HL-60 (cell line): ENCODE results near the gene CORT.

Experiments
- GABPA ChIP-seq: IDR thresholded peaks from 2 replicates; pipeline ENCODE4 v1.6.1; 2012; ENCODE audit warnings: low read depth
- POLR2AphosphoS5 ChIP-seq: IDR thresholded peaks from 2 replicates; pipeline ENCODE4 v1.6.1; 2012; ENCODE audit warnings: low read depth
- SPI1 ChIP-seq: IDR thresholded peaks from 2 replicates; pipeline ENCODE4 v1.6.1; 2012; ENCODE audit warnings: low read depth, mild to moderate bottlenecking, borderline replicate concordance
- TF ChIP-seq, protein P1 (sequence below): IDR thresholded peaks from one replicate; pipeline ENCODE4 v1.5.1; 2011; ENCODE audit warnings: low read length, control low read depth, inconsistent platforms; ENCODE audit not compliant: insufficient read depth
- TF ChIP-seq, protein P2 (sequence below): IDR thresholded peaks from 2 replicates; pipeline ENCODE4 v1.6.1; 2012; ENCODE audit warnings: low read depth; ENCODE audit not compliant: insufficient replicate concordance

DNA sequence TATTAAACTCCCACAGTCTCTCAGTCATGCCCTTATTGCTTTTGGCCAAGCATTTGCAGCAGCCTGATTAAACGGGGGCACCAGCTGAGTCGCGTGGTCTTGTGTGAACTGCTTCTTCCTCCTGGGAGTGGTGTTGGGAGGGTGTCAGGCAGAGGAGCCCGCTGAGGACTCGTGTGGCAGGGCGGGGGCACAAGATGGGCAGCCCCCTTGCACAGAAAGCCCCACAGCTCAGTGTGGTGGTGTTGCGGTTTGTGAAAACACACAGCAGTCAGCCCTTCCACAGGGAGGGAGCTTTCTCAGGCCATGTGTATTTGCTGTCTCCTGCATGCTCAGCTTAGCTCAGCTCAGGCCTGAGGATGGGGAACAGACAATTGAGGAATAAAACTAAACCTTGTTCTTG lies 47.3 kb downstream of the CORT start:
- TF ChIP-seq, protein P1, sequence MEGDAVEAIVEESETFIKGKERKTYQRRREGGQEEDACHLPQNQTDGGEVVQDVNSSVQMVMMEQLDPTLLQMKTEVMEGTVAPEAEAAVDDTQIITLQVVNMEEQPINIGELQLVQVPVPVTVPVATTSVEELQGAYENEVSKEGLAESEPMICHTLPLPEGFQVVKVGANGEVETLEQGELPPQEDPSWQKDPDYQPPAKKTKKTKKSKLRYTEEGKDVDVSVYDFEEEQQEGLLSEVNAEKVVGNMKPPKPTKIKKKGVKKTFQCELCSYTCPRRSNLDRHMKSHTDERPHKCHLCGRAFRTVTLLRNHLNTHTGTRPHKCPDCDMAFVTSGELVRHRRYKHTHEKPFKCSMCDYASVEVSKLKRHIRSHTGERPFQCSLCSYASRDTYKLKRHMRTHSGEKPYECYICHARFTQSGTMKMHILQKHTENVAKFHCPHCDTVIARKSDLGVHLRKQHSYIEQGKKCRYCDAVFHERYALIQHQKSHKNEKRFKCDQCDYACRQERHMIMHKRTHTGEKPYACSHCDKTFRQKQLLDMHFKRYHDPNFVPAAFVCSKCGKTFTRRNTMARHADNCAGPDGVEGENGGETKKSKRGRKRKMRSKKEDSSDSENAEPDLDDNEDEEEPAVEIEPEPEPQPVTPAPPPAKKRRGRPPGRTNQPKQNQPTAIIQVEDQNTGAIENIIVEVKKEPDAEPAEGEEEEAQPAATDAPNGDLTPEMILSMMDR = no peak
- no peak for TF ChIP-seq POLR2AphosphoS5
- TF ChIP-seq, protein P2, sequence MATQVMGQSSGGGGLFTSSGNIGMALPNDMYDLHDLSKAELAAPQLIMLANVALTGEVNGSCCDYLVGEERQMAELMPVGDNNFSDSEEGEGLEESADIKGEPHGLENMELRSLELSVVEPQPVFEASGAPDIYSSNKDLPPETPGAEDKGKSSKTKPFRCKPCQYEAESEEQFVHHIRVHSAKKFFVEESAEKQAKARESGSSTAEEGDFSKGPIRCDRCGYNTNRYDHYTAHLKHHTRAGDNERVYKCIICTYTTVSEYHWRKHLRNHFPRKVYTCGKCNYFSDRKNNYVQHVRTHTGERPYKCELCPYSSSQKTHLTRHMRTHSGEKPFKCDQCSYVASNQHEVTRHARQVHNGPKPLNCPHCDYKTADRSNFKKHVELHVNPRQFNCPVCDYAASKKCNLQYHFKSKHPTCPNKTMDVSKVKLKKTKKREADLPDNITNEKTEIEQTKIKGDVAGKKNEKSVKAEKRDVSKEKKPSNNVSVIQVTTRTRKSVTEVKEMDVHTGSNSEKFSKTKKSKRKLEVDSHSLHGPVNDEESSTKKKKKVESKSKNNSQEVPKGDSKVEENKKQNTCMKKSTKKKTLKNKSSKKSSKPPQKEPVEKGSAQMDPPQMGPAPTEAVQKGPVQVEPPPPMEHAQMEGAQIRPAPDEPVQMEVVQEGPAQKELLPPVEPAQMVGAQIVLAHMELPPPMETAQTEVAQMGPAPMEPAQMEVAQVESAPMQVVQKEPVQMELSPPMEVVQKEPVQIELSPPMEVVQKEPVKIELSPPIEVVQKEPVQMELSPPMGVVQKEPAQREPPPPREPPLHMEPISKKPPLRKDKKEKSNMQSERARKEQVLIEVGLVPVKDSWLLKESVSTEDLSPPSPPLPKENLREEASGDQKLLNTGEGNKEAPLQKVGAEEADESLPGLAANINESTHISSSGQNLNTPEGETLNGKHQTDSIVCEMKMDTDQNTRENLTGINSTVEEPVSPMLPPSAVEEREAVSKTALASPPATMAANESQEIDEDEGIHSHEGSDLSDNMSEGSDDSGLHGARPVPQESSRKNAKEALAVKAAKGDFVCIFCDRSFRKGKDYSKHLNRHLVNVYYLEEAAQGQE = no peak
- no peak for TF ChIP-seq GABPA
- TF ChIP-seq SPI1 = no peak
